Bronchus fibroblast of lung (primary cell): ENCODE measurements around the gene MAP3K10. TPM values are rescaled to one million over a fixed set of nuclear protein-coding genes. Genes with fewer than 3 reads are reported as not detected.

Source experiments
- total RNA-seq: library from RNA; depleted of rRNA; stranded (reverse); fragments of >200 nt; gene quantifications from 2 replicates; pipeline ENCODE4 v1.2.3, GENCODE V29; 2015

The MAP3K10 gene
- total RNA-seq = 4.9 and 5.1 TPM in 2 replicates

GRCh38 chr19:40190891-40191835, at the start of gene MAP3K10:
MAP3K10 (plus strand) TSS chr19:40191426; CDS start chr19:40192032, 606 bp downstream.

GRCh38 chr19:40217934-40218890, 27.0 kb downstream of the MAP3K10 start, which contains the start of gene TTC9B:
TTC9B (minus strand) TSS chr19:40218384; CDS start chr19:40218381, 3 bp downstream.

Other genes with a start within 250 kb of the MAP3K10 start
- gene PSMC4, start 220.3 kb upstream of the MAP3K10 start, total RNA-seq = 162 and 186 TPM in 2 replicates
- gene ZNF546, start 194.4 kb upstream of the MAP3K10 start, total RNA-seq = 2.2 and 2.9 TPM in 2 replicates
- 3.6 and 6.6 TPM in 2 replicates for gene ZNF780B, start 135.2 kb upstream of the MAP3K10 start, total RNA-seq
- gene ZNF780A, start 100.5 kb upstream of the MAP3K10 start, total RNA-seq = 7.7 and 11.1 TPM in 2 replicates
- not detected in 2 replicates for gene TTC9B, start 27.0 kb downstream of the MAP3K10 start, total RNA-seq
- not detected in 2 replicates for gene CCNP, start 35.3 kb downstream of the MAP3K10 start, total RNA-seq
- 67.5 and 73.3 TPM in 2 replicates for gene AKT2, start 93.9 kb downstream of the MAP3K10 start, total RNA-seq
- gene C19orf47, start 157.0 kb downstream of the MAP3K10 start, total RNA-seq = 9.2 and 15.0 TPM in 2 replicates
- 218 and 236 TPM in 2 replicates for gene PLD3, start 157.3 kb downstream of the MAP3K10 start, total RNA-seq
- under 0.01 and 0.15 TPM in 2 replicates for gene HIPK4, start 198.8 kb downstream of the MAP3K10 start, total RNA-seq
- 1.6 and 1.8 TPM in 2 replicates for gene PRX, start 222.0 kb downstream of the MAP3K10 start, total RNA-seq
- 10.1 and 12.4 TPM in 2 replicates for gene SERTAD1, start 234.6 kb downstream of the MAP3K10 start, total RNA-seq